Renal pelvis (tissue), 4 donors: ENCODE data around the gene BCL10. TPM values are rescaled to one million over a fixed set of nuclear protein-coding genes. Genes with fewer than 3 reads are reported as not detected.
A peak's percentile ranks its signal among the peaks of the same experiment; 100 is the strongest.
"Not testable (repeated sequence)": the region's sequence is repeated elsewhere in the genome, so short reads cannot be mapped to it uniquely, and the experiment has no call there.

Experiments
- DNase-seq: peaks from one replicate; pipeline ENCODE4 v3.0.0-alpha.2; 2013
- polyA plus RNA-seq, 3 donors: library from polyadenylated mRNA; unstranded; fragments of 120-200 nt; gene quantifications; one replicate each; pipeline ENCODE4 v1.2.1, GENCODE V29; 2013; ENCODE audit not compliant: insufficient read length in 3 of 3

BCL10 gene
- polyA plus RNA-seq, 3 donors = 19.7 to 25.4 (median 21.8) TPM

GRCh38 chr1:85275701-85276214 lies 674 bp downstream of the BCL10 start:
- DNase-seq = no peak

GRCh38 chr1:85274969-85275453 lies 1.4 kb downstream of the BCL10 start:
- no peak for DNase-seq

GRCh38 chr1:85273397-85273796 lies 3.0 kb downstream of the BCL10 start:
- no peak for DNase-seq

- DNase-seq = no peak
Measured at GRCh38 chr1:85268801-85269585, 7.4 kb downstream of the BCL10 start.

- no peak for DNase-seq
Measured at GRCh38 chr1:85267313-85267712, 9.1 kb downstream of the BCL10 start.

- DNase-seq = no peak
Measured at GRCh38 chr1:85264150-85264549, 12.3 kb downstream of the BCL10 start.

- no peak for DNase-seq
Measured at GRCh38 chr1:85262985-85263384, 13.4 kb downstream of the BCL10 start.

GRCh38 chr1:85259912-85260274 lies 16.5 kb downstream of the BCL10 start:
- no peak for DNase-seq

- DNase-seq = peak; percentile 94
Measured at GRCh38 chr1:85259118-85259911, 17.1 kb downstream of the BCL10 start, which contains the start of gene C1orf52. TSS of gene C1orf52 (minus strand) at chr1:85259662. CDS start at chr1:85259633, 29 bp downstream.

GRCh38 chr1:85258536-85259117 lies 17.8 kb downstream of the BCL10 start:
- DNase-seq = no peak

- not testable (repeated sequence) for DNase-seq
Measured at GRCh38 chr1:85249042-85249441, 27.4 kb downstream of the BCL10 start.

- no peak for DNase-seq
Measured at GRCh38 chr1:85245891-85246290, 30.5 kb downstream of the BCL10 start.

GRCh38 chr1:85245456-85245855 lies 31.0 kb downstream of the BCL10 start:
- DNase-seq = no peak

- DNase-seq = no peak
Measured at GRCh38 chr1:85244271-85245061, 32.0 kb downstream of the BCL10 start.

- DNase-seq = no peak
Measured at GRCh38 chr1:85243372-85243771, 33.1 kb downstream of the BCL10 start.

- DNase-seq = no peak
Measured at GRCh38 chr1:85240643-85241042, 35.8 kb downstream of the BCL10 start.

GRCh38 chr1:85240174-85240601 lies 36.2 kb downstream of the BCL10 start:
- no peak for DNase-seq

GRCh38 chr1:85237613-85238012 lies 38.8 kb downstream of the BCL10 start:
- no peak for DNase-seq

- no peak for DNase-seq
Measured at GRCh38 chr1:85230305-85230977, 46.0 kb downstream of the BCL10 start.

- no peak for DNase-seq
Measured at GRCh38 chr1:85229574-85230097, 46.8 kb downstream of the BCL10 start.

- no peak for DNase-seq
Measured at GRCh38 chr1:85228972-85229371, 47.5 kb downstream of the BCL10 start.
